ENCODE measurements around the gene HOMEZ. TPM values are rescaled to one million over a fixed set of nuclear protein-coding genes. Genes with fewer than 3 reads are reported as not detected.
"Not testable (repeated sequence)": the region's sequence is repeated elsewhere in the genome, so short reads cannot be mapped to it uniquely, and the experiment has no call there.

HOMEZ gene
- total RNA-seq, 1 donor from 2014 or later = 6.5 TPM

- DNase-seq (peak; percentile 50), ATAC-seq (ENCODE audit: poor library complexity) (peak; percentile 72)
- intact Hi-C loops (cut with DNase I) = no loop called here
Observed at GRCh38 chr14:23294734-23295561, 9.0 kb upstream of the HOMEZ start.

- DNase-seq (no peak), ATAC-seq (ENCODE audit: poor library complexity) (no peak)
- intact Hi-C loops (cut with DNase I) = no loop called here
Observed at GRCh38 chr14:23286902-23287479, 1.1 kb upstream of the HOMEZ start.

GRCh38 chr14:23285530-23286019 is 357 bp downstream of the HOMEZ start:
- intact Hi-C loops (cut with DNase I) = no loop called here
- DNase-seq (no peak), ATAC-seq (ENCODE audit: poor library complexity) (peak; percentile 49)

- no peak for DNase-seq
- ATAC-seq (ENCODE audit: poor library complexity) = peak; percentile 14
- intact Hi-C loops (cut with DNase I) = no loop called here
Observed at GRCh38 chr14:23284654-23285529, 1.0 kb downstream of the HOMEZ start.

GRCh38 chr14:23281247-23281646 is 4.7 kb downstream of the HOMEZ start:
- ATAC-seq (ENCODE audit: poor library complexity) (no peak), DNase-seq (no peak)
- intact Hi-C loops (cut with DNase I) = no loop called here

- DNase-seq; ATAC-seq (ENCODE audit: poor library complexity); intact Hi-C loops (cut with DNase I): not testable (repeated sequence)
Observed at GRCh38 chr14:23277928-23278327, 8.0 kb downstream of the HOMEZ start.

- no peak for ATAC-seq (ENCODE audit: poor library complexity)
- intact Hi-C loops (cut with DNase I) = no loop called here
- no peak for DNase-seq
Observed at GRCh38 chr14:23277189-23277588, 8.7 kb downstream of the HOMEZ start.

GRCh38 chr14:23275412-23275811 is 10.5 kb downstream of the HOMEZ start:
- intact Hi-C loops (cut with DNase I) = no loop called here
- no peak for DNase-seq
- no peak for ATAC-seq (ENCODE audit: poor library complexity)

GRCh38 chr14:23269193-23269592 is 16.7 kb downstream of the HOMEZ start:
- intact Hi-C loops (cut with DNase I) = loop anchor here (10.0 kb wide), 2 partner anchors 106 to 296 kb away; partner anchors contain the start of genes AP1G2, CMTM5 and IL25
- no peak for ATAC-seq (ENCODE audit: poor library complexity)
- no peak for DNase-seq

- ATAC-seq (ENCODE audit: poor library complexity); DNase-seq: not testable (repeated sequence)
- intact Hi-C loops (cut with DNase I) = loop anchor here (10.0 kb wide), 2 partner anchors 114 to 304 kb away; partner anchors contain the start of genes AP1G2, CMTM5 and IL25
Observed at GRCh38 chr14:23260849-23261248, 25.1 kb downstream of the HOMEZ start.

- ATAC-seq (ENCODE audit: poor library complexity) (no peak), DNase-seq (no peak)
- intact Hi-C loops (cut with DNase I) = no loop called here
Observed at GRCh38 chr14:23259426-23259825, 26.5 kb downstream of the HOMEZ start.

GRCh38 chr14:23258256-23258655 is 27.7 kb downstream of the HOMEZ start:
- ATAC-seq (ENCODE audit: poor library complexity) (no peak), DNase-seq (no peak)
- intact Hi-C loops (cut with DNase I) = no loop called here

- DNase-seq (no peak), ATAC-seq (ENCODE audit: poor library complexity) (no peak)
- intact Hi-C loops (cut with DNase I) = no loop called here
Observed at GRCh38 chr14:23252420-23253333, 33.3 kb downstream of the HOMEZ start.

- intact Hi-C loops (cut with DNase I) = no loop called here
- ATAC-seq (ENCODE audit: poor library complexity) (no peak), DNase-seq (no peak)
Observed at GRCh38 chr14:23252006-23252405, 33.9 kb downstream of the HOMEZ start.

GRCh38 chr14:23249824-23250223 is 36.1 kb downstream of the HOMEZ start:
- ATAC-seq (ENCODE audit: poor library complexity) (no peak), DNase-seq (no peak)
- intact Hi-C loops (cut with DNase I) = no loop called here

GRCh38 chr14:23248601-23249000 is 37.3 kb downstream of the HOMEZ start:
- no peak for ATAC-seq (ENCODE audit: poor library complexity)
- DNase-seq = no peak
- intact Hi-C loops (cut with DNase I) = no loop called here

GRCh38 chr14:23245282-23245681 is 40.6 kb downstream of the HOMEZ start:
- no peak for DNase-seq
- ATAC-seq (ENCODE audit: poor library complexity) = no peak
- intact Hi-C loops (cut with DNase I) = no loop called here

- intact Hi-C loops (cut with DNase I) = no loop called here
- ATAC-seq (ENCODE audit: poor library complexity) = no peak
- no peak for DNase-seq
Observed at GRCh38 chr14:23243066-23243465, 42.9 kb downstream of the HOMEZ start.

Measured in Right ventricle myocardium superior (tissue), 1 donor.